Colonic mucosa (tissue), 4 donors: ENCODE data around the gene IER3. TPM values are rescaled to one million over a fixed set of nuclear protein-coding genes. Genes with fewer than 3 reads are reported as not detected.
"Not testable (repeated sequence)": the region's sequence is repeated elsewhere in the genome, so short reads cannot be mapped to it uniquely, and the experiment has no call there.

ENCODE experiments used
- DNase-seq: peaks from one replicate; pipeline ENCODE4 v3.0.0-alpha.2; 2020
- H3K27ac ChIP-seq: fragments of 200-600 bp; one replicate; pipeline ENCODE4 v1.8.0; 2021
- H3K27me3 ChIP-seq: fragments of 200-600 bp; one replicate; pipeline ENCODE4 v1.8.0; 2021
- H3K36me3 ChIP-seq: fragments of 200-600 bp; one replicate; pipeline ENCODE4 v1.8.0; 2021
- H3K4me1 ChIP-seq: fragments of 200-600 bp; one replicate; pipeline ENCODE4 v1.8.0; 2021; ENCODE audit warnings: mild to moderate bottlenecking
- H3K4me3 ChIP-seq: fragments of 200-600 bp; one replicate; pipeline ENCODE4 v1.8.0; 2021
- H3K9ac ChIP-seq, 2 donors: one replicate each; pipeline ENCODE4 v1.7.0; 2013; ENCODE audit warnings: control low read depth in 2 of 2, low read depth in 2 of 2, low read length in 2 of 2
- H3K9me3 ChIP-seq: fragments of 200-600 bp; one replicate; pipeline ENCODE4 v1.8.0; 2021
- CTCF ChIP-seq: fragments of 200-600 bp; IDR thresholded peaks from one replicate; pipeline ENCODE4 v1.8.0; 2022; ENCODE audit warnings: antibody characterized with exemption, mild to moderate bottlenecking
- intact Hi-C: fragments of 100-400 bp; cut with DNase I; formaldehyde crosslinking; loops from one replicate; pipeline ENCODE4 v1.14.1; 2022
- total RNA-seq, 2 donors: library from RNA; stranded (reverse); fragmentation: NEBNext Ultra II Directional in 1 of 2; extraction: Animal tissue kit (Norgen Biotek cat#: 25700) in 1 of 2; gene quantifications; one replicate each; pipeline ENCODE4 v1.2.1, GENCODE V29; 2021
- donor health status: healthy.
- donor health status: DM: no; HTN: no; CAD: no.
- donor health status: DM: no; HTN: no; CAD: no.

Gene IER3
- total RNA-seq, 2 donors from 2014 or later: 47.2 to 92.8 TPM

- Histone ChIP-seq H3K4me3 (peak overlapping the region; percentile 80), H3K9me3 (no peaks in the 10 kb centered on the region), H3K4me1 (peaks cover 3% of the 10 kb centered on the region), H3K9ac (peak overlapping the region; percentile 87 to 89), H3K27me3 (no peaks in the 10 kb centered on the region), H3K27ac (peak overlapping the region; percentile 95), H3K36me3 (peaks cover 20% of the 10 kb centered on the region)
- peak; percentile 52 for TF ChIP-seq CTCF
- intact Hi-C loops: loop anchor here (1.0 kb wide), 1 partner anchor 42 kb away; no protein-coding TSS in a partner anchor
- peak; percentile 91 for DNase-seq
Observed at GRCh38 chr6:30721198-30722024, 22.9 kb downstream of the IER3 start.

- Histone ChIP-seq H3K9me3 (no peaks in the 10 kb centered on the region), H3K4me1 (peaks cover 7% of the 10 kb centered on the region), H3K36me3 (peaks cover 20% of the 10 kb centered on the region), H3K4me3 (peak overlapping the region; percentile 80), H3K27ac (peak overlapping the region; percentile 95), H3K27me3 (no peaks in the 10 kb centered on the region), H3K9ac (peak overlapping the region; percentile 80 to 83)
- intact Hi-C loops: no loop called here
- TF ChIP-seq CTCF: no peak
- DNase-seq: peak; percentile 78
Observed at GRCh38 chr6:30720738-30721197, 23.6 kb downstream of the IER3 start.

- intact Hi-C loops: no loop called here
Observed at GRCh38 chr6:30719791-30720737, 24.3 kb downstream of the IER3 start, which contains the start of gene TUBB. Gene TUBB, plus strand, starts transcription at chr6:30720352. Its CDS starts 155 bp downstream, at chr6:30720507.

GRCh38 chr6:30719356-30719755 lies 25.0 kb downstream of the IER3 start:
- intact Hi-C loops: no loop called here
- TF ChIP-seq CTCF: no peak
- peaks cover 15% of the 10 kb centered on the region for H3K36me3 ChIP-seq
- H3K27me3 ChIP-seq: no peaks in the 10 kb centered on the region
- H3K9ac ChIP-seq: peak overlapping the region; percentile 65 to 80
- H3K27ac ChIP-seq: peak overlapping the region; percentile 95
- H3K4me3 ChIP-seq: peak overlapping the region; percentile 80
- no peaks in the 10 kb centered on the region for H3K9me3 ChIP-seq
- no peak for DNase-seq
- H3K4me1 ChIP-seq: peaks cover 7% of the 10 kb centered on the region

More at GRCh38 chr6:30719791-30720737, 24.3 kb downstream of the IER3 start, which contains the start of gene TUBB:
- H3K27ac ChIP-seq: peak within 1 kb of the TSS; percentile 95
- peak within 1 kb of the TSS; percentile 80 for H3K4me3 ChIP-seq
- peak within 1 kb of the TSS; percentile 80 to 83 for H3K9ac ChIP-seq
- peaks cover 7% of the 10 kb centered on the region for H3K4me1 ChIP-seq
- H3K9me3 ChIP-seq: no peaks in the 10 kb centered on the region
- TF ChIP-seq CTCF: no peak
- DNase-seq: peak; percentile 97
- H3K27me3 ChIP-seq: no peaks in the 10 kb centered on the region
- H3K36me3 ChIP-seq: peaks cover 18% of the 10 kb centered on the region

GRCh38 chr6:30717845-30718720 lies 26.3 kb downstream of the IER3 start:
- not testable (repeated sequence) for H3K4me1 ChIP-seq, H3K36me3 ChIP-seq, H3K27me3 ChIP-seq, DNase-seq, H3K9me3 ChIP-seq
- intact Hi-C loops: loop anchor here (2.0 kb wide), 1 partner anchor 27 kb away; the partner anchor contains the start of gene NRM
- Histone ChIP-seq H3K27ac (peak overlapping the region; percentile 88), H3K4me3 (peak overlapping the region; percentile 56), H3K9ac (peak overlapping the region in 1 of 2 donors; percentile 83)
